HepG2 (cell line): Measurements from ENCODE around the gene STRN4.

Experiments used
- CEBPB ChIP-seq: IDR thresholded peaks from 2 replicates; pipeline ENCODE4 v1.6.1; 2011; ENCODE audit warnings: low read depth, low read length, improper control_type of control experiment, borderline replicate concordance
- JARID2 ChIP-seq: sonication (generic); formaldehyde crosslinking; IDR thresholded peaks from 2 replicates; pipeline ENCODE4 v1.8.1; 2023; ENCODE audit warnings: missing genetic modification reagents, inconsistent platforms; ENCODE audit not compliant: insufficient replicate concordance
- KDM4B ChIP-seq: sonication (generic); formaldehyde crosslinking; IDR thresholded peaks from 2 replicates; pipeline ENCODE4 v1.4.0; 2020; ENCODE audit warnings: missing genetic modification reagents
- KLF9 ChIP-seq: IDR thresholded peaks from 2 replicates; pipeline ENCODE4 v1.6.1; 2016; ENCODE audit warnings: low read depth
- MBNL3 ChIP-seq: fragments of 250-450 bp; sonication (Bioruptor Pico); conservative IDR thresholded peaks from 2 replicates; pipeline ENCODE4 v1.8.0; 2022; ENCODE audit warnings: mild to moderate bottlenecking, inconsistent platforms
- RFXANK ChIP-seq: IDR thresholded peaks from 2 replicates; pipeline ENCODE4 v1.6.1; 2016
- TBP ChIP-seq: sonication (generic); formaldehyde crosslinking; IDR thresholded peaks from 2 replicates; pipeline ENCODE4 v1.5.0; 2020; ENCODE audit warnings: missing genetic modification reagents
- ZNF230 ChIP-seq: sonication (generic); formaldehyde crosslinking; IDR thresholded peaks from 2 replicates; pipeline ENCODE4 v1.4.0; 2020; ENCODE audit warnings: mild to moderate bottlenecking, missing genetic modification reagents
- TF ChIP-seq, protein P1 (sequence below), 2 experiments: sonication (generic) in 1 of 2; formaldehyde crosslinking in 1 of 2; IDR thresholded peaks; 2 replicates each; pipeline versions ENCODE4 v1.4.0 to v1.6.1; 2018 to 2020; ENCODE audit warnings: missing genetic modification reagents in 2 of 2, borderline replicate concordance in 1 of 2, low read depth in 1 of 2, mild to moderate bottlenecking in 1 of 2, missing biosample characterization in 1 of 2
- TF ChIP-seq, protein P2 (sequence below), 2 experiments: IDR thresholded peaks; 2 replicates each; pipeline ENCODE4 v1.6.1; 2011 to 2012; ENCODE audit warnings: low read length in 2 of 2, borderline replicate concordance in 1 of 2, low read depth in 1 of 2, mild to moderate bottlenecking in 1 of 2, moderate library complexity in 1 of 2
- TF ChIP-seq, protein P3 (sequence below): sonication (generic); formaldehyde crosslinking; IDR thresholded peaks from 2 replicates; pipeline ENCODE4 v1.4.0; 2020; ENCODE audit warnings: missing genetic modification reagents

DNA sequence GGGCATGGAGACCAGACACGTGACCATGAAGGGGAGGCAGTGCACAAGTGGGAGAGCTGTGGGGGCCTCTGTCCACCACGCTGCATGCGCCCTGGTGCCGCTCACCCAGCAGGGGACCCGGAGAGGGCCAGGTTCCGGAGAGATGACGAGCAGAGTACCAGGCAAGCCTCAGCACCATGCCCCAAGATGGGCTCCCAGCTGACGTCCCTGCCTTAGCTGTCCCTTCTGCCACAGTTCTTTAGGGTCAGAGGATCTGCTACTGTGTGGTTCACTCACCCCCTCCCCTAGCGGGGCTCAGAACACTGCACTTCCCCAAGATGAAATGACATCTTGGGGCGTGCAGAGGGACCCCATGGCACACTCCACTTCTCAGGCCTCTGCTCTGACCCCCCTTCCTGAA lies 19.7 kb downstream of the STRN4 start:
- TF ChIP-seq ZNF230 (CRISPR knock-in tag), result no peak
- TF ChIP-seq RFXANK (CRISPR knock-in tag), result no peak
- TF ChIP-seq CEBPB, result no peak
- TF ChIP-seq, protein P1, sequence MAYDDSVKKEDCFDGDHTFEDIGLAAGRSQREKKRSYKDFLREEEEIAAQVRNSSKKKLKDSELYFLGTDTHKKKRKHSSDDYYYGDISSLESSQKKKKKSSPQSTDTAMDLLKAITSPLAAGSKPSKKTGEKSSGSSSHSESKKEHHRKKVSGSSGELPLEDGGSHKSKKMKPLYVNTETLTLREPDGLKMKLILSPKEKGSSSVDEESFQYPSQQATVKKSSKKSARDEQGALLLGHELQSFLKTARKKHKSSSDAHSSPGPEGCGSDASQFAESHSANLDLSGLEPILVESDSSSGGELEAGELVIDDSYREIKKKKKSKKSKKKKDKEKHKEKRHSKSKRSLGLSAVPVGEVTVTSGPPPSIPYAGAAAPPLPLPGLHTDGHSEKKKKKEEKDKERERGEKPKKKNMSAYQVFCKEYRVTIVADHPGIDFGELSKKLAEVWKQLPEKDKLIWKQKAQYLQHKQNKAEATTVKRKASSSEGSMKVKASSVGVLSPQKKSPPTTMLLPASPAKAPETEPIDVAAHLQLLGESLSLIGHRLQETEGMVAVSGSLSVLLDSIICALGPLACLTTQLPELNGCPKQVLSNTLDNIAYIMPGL (CRISPR knock-in tag; IDR thresholded peaks at IDR 0.05; ENCODE audit: borderline replicate concordance in 1 of 2, low read depth in 1 of 2), result no peak
- no peak for TF ChIP-seq MBNL3
- TF ChIP-seq, protein P2, sequence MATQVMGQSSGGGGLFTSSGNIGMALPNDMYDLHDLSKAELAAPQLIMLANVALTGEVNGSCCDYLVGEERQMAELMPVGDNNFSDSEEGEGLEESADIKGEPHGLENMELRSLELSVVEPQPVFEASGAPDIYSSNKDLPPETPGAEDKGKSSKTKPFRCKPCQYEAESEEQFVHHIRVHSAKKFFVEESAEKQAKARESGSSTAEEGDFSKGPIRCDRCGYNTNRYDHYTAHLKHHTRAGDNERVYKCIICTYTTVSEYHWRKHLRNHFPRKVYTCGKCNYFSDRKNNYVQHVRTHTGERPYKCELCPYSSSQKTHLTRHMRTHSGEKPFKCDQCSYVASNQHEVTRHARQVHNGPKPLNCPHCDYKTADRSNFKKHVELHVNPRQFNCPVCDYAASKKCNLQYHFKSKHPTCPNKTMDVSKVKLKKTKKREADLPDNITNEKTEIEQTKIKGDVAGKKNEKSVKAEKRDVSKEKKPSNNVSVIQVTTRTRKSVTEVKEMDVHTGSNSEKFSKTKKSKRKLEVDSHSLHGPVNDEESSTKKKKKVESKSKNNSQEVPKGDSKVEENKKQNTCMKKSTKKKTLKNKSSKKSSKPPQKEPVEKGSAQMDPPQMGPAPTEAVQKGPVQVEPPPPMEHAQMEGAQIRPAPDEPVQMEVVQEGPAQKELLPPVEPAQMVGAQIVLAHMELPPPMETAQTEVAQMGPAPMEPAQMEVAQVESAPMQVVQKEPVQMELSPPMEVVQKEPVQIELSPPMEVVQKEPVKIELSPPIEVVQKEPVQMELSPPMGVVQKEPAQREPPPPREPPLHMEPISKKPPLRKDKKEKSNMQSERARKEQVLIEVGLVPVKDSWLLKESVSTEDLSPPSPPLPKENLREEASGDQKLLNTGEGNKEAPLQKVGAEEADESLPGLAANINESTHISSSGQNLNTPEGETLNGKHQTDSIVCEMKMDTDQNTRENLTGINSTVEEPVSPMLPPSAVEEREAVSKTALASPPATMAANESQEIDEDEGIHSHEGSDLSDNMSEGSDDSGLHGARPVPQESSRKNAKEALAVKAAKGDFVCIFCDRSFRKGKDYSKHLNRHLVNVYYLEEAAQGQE (IDR thresholded peaks at IDR 0.05; ENCODE audit: borderline replicate concordance in 1 of 2, low read depth in 1 of 2, low read length in 2 of 2), result no peak
- TF ChIP-seq, protein P3, sequence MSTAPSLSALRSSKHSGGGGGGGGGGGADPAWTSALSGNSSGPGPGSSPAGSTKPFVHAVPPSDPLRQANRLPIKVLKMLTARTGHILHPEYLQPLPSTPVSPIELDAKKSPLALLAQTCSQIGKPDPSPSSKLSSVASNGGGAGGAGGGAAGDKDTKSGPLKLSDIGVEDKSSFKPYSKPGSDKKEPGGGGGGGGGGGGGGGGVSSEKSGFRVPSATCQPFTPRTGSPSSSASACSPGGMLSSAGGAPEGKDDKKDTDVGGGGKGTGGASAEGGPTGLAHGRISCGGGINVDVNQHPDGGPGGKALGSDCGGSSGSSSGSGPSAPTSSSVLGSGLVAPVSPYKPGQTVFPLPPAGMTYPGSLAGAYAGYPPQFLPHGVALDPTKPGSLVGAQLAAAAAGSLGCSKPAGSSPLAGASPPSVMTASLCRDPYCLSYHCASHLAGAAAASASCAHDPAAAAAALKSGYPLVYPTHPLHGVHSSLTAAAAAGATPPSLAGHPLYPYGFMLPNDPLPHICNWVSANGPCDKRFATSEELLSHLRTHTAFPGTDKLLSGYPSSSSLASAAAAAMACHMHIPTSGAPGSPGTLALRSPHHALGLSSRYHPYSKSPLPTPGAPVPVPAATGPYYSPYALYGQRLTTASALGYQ (CRISPR knock-in tag), result no peak
- no peak for TF ChIP-seq TBP (CRISPR knock-in tag)
- no peak for TF ChIP-seq KDM4B
- no peak for TF ChIP-seq KLF9 (CRISPR knock-in tag)
- TF ChIP-seq JARID2 (CRISPR knock-in tag), result no peak
